Fibroblast of pulmonary artery (primary cell): Measurements from ENCODE around the gene CCDC33.
A peak's percentile ranks its signal among the peaks of the same experiment; 100 is the strongest.

ENCODE experiments used
- DNase-seq: peaks from one replicate; pipeline ENCODE4 v3.0.0-alpha.2; 2010; ENCODE audit warnings: low read depth
- H3K4me3 ChIP-seq: replicated peaks from 2 replicates; pipeline ENCODE4 v1.5.1; 2011; ENCODE audit warnings: low read depth, mild to moderate bottlenecking, control low read depth, low read length, moderate library complexity
- CTCF ChIP-seq: IDR thresholded peaks from 2 replicates; pipeline ENCODE4 v1.5.1; 2011; ENCODE audit warnings: mild to moderate bottlenecking, control low read depth, low read length, inconsistent platforms; ENCODE audit errors: missing control alignments

CCDC33 gene

GRCh38 chr15:74201710-74202420 is 34.3 kb upstream of the CCDC33 start:
- no peak overlapping the region for H3K4me3 ChIP-seq
- no peak for TF ChIP-seq CTCF
- DNase-seq, result no peak

- DNase-seq, result no peak
- no peak within 1 kb of the TSS for H3K4me3 ChIP-seq
- TF ChIP-seq CTCF, result no peak
These were observed 33.4 kb upstream of the CCDC33 start, which contains the start of gene STRA6 for GRCh38 chr15:74202452-74203401. STRA6 (minus strand) TSS chr15:74202787; CDS start chr15:74202267, 520 bp downstream.

- no peak for TF ChIP-seq CTCF
- DNase-seq, result peak; percentile 66
- H3K4me3 ChIP-seq, result no peak overlapping the region
These were observed 32.2 kb upstream of the CCDC33 start for GRCh38 chr15:74203914-74204431.

GRCh38 chr15:74205582-74205947 is 30.6 kb upstream of the CCDC33 start:
- no peak overlapping the region for H3K4me3 ChIP-seq
- no peak for TF ChIP-seq CTCF
- no peak for DNase-seq

- no peak for TF ChIP-seq CTCF
These were observed 29.3 kb upstream of the CCDC33 start for GRCh38 chr15:74206801-74207281.

GRCh38 chr15:74207652-74208440 is 28.3 kb upstream of the CCDC33 start:
- DNase-seq, result no peak
- no peak overlapping the region for H3K4me3 ChIP-seq
- TF ChIP-seq CTCF, result no peak

More at GRCh38 chr15:74206801-74207281, 29.3 kb upstream of the CCDC33 start:
- H3K4me3 ChIP-seq, result no peak overlapping the region
- no peak for DNase-seq
